ENCODE data around the gene ZSWIM3. TPM values are rescaled to one million over a fixed set of nuclear protein-coding genes. Genes with fewer than 3 reads are reported as not detected.

The ZSWIM3 gene
- total and polyA plus RNA-seq, 2 of the 13 experiments (the other 11 are each of a cell fraction or from before 2014, with no cell fraction given) = 5.2 to 5.8 TPM

- no peak for TF ChIP-seq ZNF407 (CRISPR knock-in tag; IDR thresholded peaks at IDR 0.05; ENCODE audit: not compliant biosample characterization)
- no peak for TF ChIP-seq ZFP41 (CRISPR knock-in tag; IDR thresholded peaks at IDR 0.05; ENCODE audit: borderline replicate concordance)
- no peak for TF ChIP-seq WIZ (CRISPR knock-in tag; IDR thresholded peaks at IDR 0.05)
- TF ChIP-seq NCOA5 (CRISPR knock-in tag; IDR thresholded peaks at IDR 0.05) = no peak
- no peak for TF ChIP-seq ZNF350 (CRISPR knock-in tag; IDR thresholded peaks at IDR 0.05; ENCODE audit: borderline replicate concordance, low read depth)
- no peak for TF ChIP-seq DMAP1 (CRISPR knock-in tag; IDR thresholded peaks at IDR 0.05)
- TF ChIP-seq ZNF263 (CRISPR knock-in tag; IDR thresholded peaks at IDR 0.05) = no peak
- no peak for TF ChIP-seq SMARCC2 (IDR thresholded peaks at IDR 0.05)
- no peak for TF ChIP-seq THAP11 (CRISPR knock-in tag; IDR thresholded peaks at IDR 0.05)
- TF ChIP-seq, protein P1, sequence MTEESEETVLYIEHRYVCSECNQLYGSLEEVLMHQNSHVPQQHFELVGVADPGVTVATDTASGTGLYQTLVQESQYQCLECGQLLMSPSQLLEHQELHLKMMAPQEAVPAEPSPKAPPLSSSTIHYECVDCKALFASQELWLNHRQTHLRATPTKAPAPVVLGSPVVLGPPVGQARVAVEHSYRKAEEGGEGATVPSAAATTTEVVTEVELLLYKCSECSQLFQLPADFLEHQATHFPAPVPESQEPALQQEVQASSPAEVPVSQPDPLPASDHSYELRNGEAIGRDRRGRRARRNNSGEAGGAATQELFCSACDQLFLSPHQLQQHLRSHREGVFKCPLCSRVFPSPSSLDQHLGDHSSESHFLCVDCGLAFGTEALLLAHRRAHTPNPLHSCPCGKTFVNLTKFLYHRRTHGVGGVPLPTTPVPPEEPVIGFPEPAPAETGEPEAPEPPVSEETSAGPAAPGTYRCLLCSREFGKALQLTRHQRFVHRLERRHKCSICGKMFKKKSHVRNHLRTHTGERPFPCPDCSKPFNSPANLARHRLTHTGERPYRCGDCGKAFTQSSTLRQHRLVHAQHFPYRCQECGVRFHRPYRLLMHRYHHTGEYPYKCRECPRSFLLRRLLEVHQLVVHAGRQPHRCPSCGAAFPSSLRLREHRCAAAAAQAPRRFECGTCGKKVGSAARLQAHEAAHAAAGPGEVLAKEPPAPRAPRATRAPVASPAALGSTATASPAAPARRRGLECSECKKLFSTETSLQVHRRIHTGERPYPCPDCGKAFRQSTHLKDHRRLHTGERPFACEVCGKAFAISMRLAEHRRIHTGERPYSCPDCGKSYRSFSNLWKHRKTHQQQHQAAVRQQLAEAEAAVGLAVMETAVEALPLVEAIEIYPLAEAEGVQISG (CRISPR knock-in tag; IDR thresholded peaks at IDR 0.05) = 0 out of 2 replicates have a peak, but pooled peaks have one; percentile 27
- no peak for TF ChIP-seq ZNF331 (CRISPR knock-in tag; IDR thresholded peaks at IDR 0.05)
- no peak for TF ChIP-seq SRSF1 (optimal IDR thresholded peaks at IDR 0.05; ENCODE audit: low read depth, low read length)
- no peak for TF ChIP-seq ZNF17 (CRISPR knock-in tag; IDR thresholded peaks at IDR 0.05)
- no peak for TF ChIP-seq SNAPC5 (CRISPR knock-in tag; IDR thresholded peaks at IDR 0.05; ENCODE audit: borderline replicate concordance)
- no peak for TF ChIP-seq MBD4 (IDR thresholded peaks at IDR 0.05; ENCODE audit: borderline replicate concordance, low read length)
- TF ChIP-seq, protein P2, sequence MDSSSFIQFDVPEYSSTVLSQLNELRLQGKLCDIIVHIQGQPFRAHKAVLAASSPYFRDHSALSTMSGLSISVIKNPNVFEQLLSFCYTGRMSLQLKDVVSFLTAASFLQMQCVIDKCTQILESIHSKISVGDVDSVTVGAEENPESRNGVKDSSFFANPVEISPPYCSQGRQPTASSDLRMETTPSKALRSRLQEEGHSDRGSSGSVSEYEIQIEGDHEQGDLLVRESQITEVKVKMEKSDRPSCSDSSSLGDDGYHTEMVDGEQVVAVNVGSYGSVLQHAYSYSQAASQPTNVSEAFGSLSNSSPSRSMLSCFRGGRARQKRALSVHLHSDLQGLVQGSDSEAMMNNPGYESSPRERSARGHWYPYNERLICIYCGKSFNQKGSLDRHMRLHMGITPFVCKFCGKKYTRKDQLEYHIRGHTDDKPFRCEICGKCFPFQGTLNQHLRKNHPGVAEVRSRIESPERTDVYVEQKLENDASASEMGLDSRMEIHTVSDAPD (CRISPR knock-in tag; IDR thresholded peaks at IDR 0.05) = no peak
- TF ChIP-seq, protein P3, sequence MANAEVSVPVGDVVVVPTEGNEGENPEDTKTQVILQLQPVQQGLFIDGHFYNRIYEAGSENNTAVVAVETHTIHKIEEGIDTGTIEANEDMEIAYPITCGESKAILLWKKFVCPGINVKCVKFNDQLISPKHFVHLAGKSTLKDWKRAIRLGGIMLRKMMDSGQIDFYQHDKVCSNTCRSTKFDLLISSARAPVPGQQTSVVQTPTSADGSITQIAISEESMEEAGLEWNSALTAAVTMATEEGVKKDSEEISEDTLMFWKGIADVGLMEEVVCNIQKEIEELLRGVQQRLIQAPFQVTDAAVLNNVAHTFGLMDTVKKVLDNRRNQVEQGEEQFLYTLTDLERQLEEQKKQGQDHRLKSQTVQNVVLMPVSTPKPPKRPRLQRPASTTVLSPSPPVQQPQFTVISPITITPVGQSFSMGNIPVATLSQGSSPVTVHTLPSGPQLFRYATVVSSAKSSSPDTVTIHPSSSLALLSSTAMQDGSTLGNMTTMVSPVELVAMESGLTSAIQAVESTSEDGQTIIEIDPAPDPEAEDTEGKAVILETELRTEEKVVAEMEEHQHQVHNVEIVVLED (CRISPR knock-in tag; IDR thresholded peaks at IDR 0.05; ENCODE audit: borderline replicate concordance) = peak; percentile 17; the same call in 1 of the 2 replicates
Observed at GRCh38 chr20:45883100-45883469, 25.7 kb downstream of the ZSWIM3 start (continued).

All from HepG2 (cell line).